H54 (cell line): ENCODE results near the gene GTPBP2.
A peak's percentile ranks its signal among the peaks of the same experiment; 100 is the strongest.
"Not testable (repeated sequence)": the region's sequence is repeated elsewhere in the genome, so short reads cannot be mapped to it uniquely, and the experiment has no call there.

Experiments
- DNase-seq: peaks from one replicate; pipeline ENCODE4 v3.0.0; 2011; ENCODE audit warnings: low spot score, mixed read lengths; ENCODE audit not compliant: insufficient read length
- FAIRE-seq: peaks from 3 replicates; lab custom pipeline; 2011; peaks lifted over from hg19 to GRCh38; lab: Jason Lieb, UNC
- POLR2A ChIP-seq: IDR thresholded peaks from 2 replicates; pipeline ENCODE4 v1.6.1; 2011; ENCODE audit warnings: low read depth, mild to moderate bottlenecking, low read length

The GTPBP2 gene

GRCh38 chr6:43639984-43640800 lies 11.1 kb upstream of the GTPBP2 start:
- TF ChIP-seq POLR2A, result no peak
- no peak for DNase-seq
- FAIRE-seq, result no peak

GRCh38 chr6:43636308-43636659 lies 7.2 kb upstream of the GTPBP2 start:
- DNase-seq (no peak), FAIRE-seq (no peak)
- TF ChIP-seq POLR2A, result no peak

GRCh38 chr6:43635387-43636307 lies 6.6 kb upstream of the GTPBP2 start, which contains the start of gene MAD2L1BP:
TSS of gene MAD2L1BP (plus strand) at chr6:43635840. CDS start at chr6:43635876, 36 bp downstream.
- no peak for FAIRE-seq
- TF ChIP-seq POLR2A, result peak; percentile 97
- peak; percentile 89 for DNase-seq

- DNase-seq (no peak), FAIRE-seq (no peak)
- TF ChIP-seq POLR2A, result no peak
Observed at GRCh38 chr6:43634702-43635303, 5.7 kb upstream of the GTPBP2 start.

- DNase-seq, FAIRE-seq: not testable (repeated sequence)
Observed at GRCh38 chr6:43633002-43633401, 3.9 kb upstream of the GTPBP2 start.

- DNase-seq, result no peak
- no peak for FAIRE-seq
- no peak for TF ChIP-seq POLR2A
Observed at GRCh38 chr6:43630980-43631619, 2.0 kb upstream of the GTPBP2 start.

GRCh38 chr6:43629505-43630300 lies 639 bp upstream of the GTPBP2 start:
- peak; percentile 98 for DNase-seq
- peak; percentile 73 for FAIRE-seq
- 0 out of 2 replicates have a peak, but pooled peaks have one; percentile 39 for TF ChIP-seq POLR2A

GRCh38 chr6:43628393-43629103 lies 516 bp downstream of the GTPBP2 start:
- FAIRE-seq, result no peak
- peak; percentile 63 for DNase-seq
- TF ChIP-seq POLR2A, result no peak

- DNase-seq (peak; percentile 96), FAIRE-seq (peak; percentile 64)
Observed at GRCh38 chr6:43627008-43627825, 1.8 kb downstream of the GTPBP2 start.

GRCh38 chr6:43625393-43625992 lies 3.6 kb downstream of the GTPBP2 start:
- DNase-seq, result no peak
- TF ChIP-seq POLR2A, result no peak
- FAIRE-seq, result no peak

More at GRCh38 chr6:43627008-43627825, 1.8 kb downstream of the GTPBP2 start:
- no peak for TF ChIP-seq POLR2A

GRCh38 chr6:43624786-43625288 lies 4.2 kb downstream of the GTPBP2 start:
- no peak for TF ChIP-seq POLR2A
- DNase-seq (no peak), FAIRE-seq (no peak)
